ENCODE data around the gene TESPA1.

TESPA1 gene

DNA sequence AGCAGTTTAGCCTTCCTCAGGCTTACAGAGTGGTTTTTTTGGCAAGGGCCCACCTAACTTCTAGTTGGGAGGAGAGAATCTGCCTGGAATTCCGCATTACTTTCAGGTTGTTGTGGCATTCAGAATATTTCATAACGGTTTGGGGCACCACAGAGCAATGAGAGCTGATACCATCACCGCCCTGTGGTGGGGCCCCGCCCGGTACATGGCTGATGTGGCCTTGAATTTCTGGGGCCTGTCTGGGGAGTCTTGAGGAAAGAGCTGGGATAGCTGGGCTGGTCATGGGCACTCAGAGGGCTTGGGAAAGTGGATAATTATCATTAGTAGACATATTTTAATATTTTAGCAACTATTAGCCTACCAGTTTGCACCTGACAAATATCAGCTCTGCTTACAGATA is 4.2 kb downstream of the TESPA1 start:
- Histone ChIP-seq H3K36me3 (no peaks in the 10 kb centered on the region), H3K9me3 (ENCODE audit: severe bottlenecking) (no peaks in the 10 kb centered on the region), H3K27ac (no peak overlapping the region), H3K4me3 (ENCODE audit: low read depth, low read length) (no peak overlapping the region), H3K27me3 (ENCODE audit: insufficient read depth, low read depth, severe bottlenecking) (no peaks in the 10 kb centered on the region)
- DNase-seq: no peak
- TF ChIP-seq, protein P1, sequence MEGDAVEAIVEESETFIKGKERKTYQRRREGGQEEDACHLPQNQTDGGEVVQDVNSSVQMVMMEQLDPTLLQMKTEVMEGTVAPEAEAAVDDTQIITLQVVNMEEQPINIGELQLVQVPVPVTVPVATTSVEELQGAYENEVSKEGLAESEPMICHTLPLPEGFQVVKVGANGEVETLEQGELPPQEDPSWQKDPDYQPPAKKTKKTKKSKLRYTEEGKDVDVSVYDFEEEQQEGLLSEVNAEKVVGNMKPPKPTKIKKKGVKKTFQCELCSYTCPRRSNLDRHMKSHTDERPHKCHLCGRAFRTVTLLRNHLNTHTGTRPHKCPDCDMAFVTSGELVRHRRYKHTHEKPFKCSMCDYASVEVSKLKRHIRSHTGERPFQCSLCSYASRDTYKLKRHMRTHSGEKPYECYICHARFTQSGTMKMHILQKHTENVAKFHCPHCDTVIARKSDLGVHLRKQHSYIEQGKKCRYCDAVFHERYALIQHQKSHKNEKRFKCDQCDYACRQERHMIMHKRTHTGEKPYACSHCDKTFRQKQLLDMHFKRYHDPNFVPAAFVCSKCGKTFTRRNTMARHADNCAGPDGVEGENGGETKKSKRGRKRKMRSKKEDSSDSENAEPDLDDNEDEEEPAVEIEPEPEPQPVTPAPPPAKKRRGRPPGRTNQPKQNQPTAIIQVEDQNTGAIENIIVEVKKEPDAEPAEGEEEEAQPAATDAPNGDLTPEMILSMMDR (IDR thresholded peaks at IDR 0.05; ENCODE audit: low read depth, low read length): no peak

DNA sequence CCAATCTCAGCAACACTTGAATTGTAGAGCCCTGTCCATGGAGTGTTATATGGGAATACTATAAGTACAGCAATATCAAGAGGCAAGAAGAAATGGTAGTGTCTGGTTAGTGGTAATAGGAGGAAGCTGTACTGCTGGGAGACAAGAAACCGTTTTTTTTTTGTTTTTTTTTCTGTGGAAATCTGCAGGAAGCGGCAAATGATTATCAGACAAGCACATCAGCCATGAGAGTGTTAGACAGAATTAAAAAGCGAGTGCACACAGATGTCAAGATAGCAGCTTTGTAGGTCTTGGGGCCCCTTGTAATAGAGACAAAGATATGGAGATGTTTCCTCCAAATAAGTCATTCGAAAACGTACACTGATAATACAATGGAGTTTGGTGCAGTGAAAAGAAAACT is 6.7 kb downstream of the TESPA1 start:
- Histone ChIP-seq H3K27me3 (ENCODE audit: insufficient read depth, low read depth, severe bottlenecking) (no peaks in the 10 kb centered on the region), H3K4me3 (ENCODE audit: low read depth, low read length) (no peak overlapping the region), H3K27ac (no peak overlapping the region), H3K36me3 (no peaks in the 10 kb centered on the region), H3K9me3 (ENCODE audit: severe bottlenecking) (no peaks in the 10 kb centered on the region)
- DNase-seq: no peak
- TF ChIP-seq, protein P1 (IDR thresholded peaks at IDR 0.05; ENCODE audit: low read depth, low read length): no peak

DNA sequence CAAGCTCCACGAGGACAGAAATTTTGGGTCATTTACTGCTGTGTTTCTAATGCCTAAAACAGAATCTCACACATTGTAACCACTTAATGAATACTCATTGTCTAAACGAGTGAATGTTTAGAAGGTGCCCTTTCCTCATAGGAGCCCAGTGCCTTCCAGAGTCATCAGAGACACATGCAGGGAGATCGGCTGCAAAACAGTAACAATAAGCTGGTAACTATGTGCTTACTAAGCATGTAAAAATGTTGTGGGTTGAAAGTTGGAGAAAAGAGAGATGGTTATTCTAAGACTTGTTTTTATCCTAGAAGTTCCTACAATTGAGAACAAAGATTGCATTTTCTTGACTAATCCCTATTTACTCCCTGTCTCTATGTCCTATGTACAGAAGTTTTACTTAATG is 7.4 kb downstream of the TESPA1 start:
- H3K27ac ChIP-seq: no peak overlapping the region
- H3K4me3 ChIP-seq (ENCODE audit: low read depth, low read length): no peak overlapping the region
- H3K9me3 ChIP-seq (ENCODE audit: severe bottlenecking): no peaks in the 10 kb centered on the region
- DNase-seq: no peak
- no peaks in the 10 kb centered on the region for H3K36me3 ChIP-seq
- TF ChIP-seq, protein P1 (IDR thresholded peaks at IDR 0.05; ENCODE audit: low read depth, low read length): no peak
- H3K27me3 ChIP-seq (ENCODE audit: insufficient read depth, low read depth, severe bottlenecking): no peaks in the 10 kb centered on the region

DNA sequence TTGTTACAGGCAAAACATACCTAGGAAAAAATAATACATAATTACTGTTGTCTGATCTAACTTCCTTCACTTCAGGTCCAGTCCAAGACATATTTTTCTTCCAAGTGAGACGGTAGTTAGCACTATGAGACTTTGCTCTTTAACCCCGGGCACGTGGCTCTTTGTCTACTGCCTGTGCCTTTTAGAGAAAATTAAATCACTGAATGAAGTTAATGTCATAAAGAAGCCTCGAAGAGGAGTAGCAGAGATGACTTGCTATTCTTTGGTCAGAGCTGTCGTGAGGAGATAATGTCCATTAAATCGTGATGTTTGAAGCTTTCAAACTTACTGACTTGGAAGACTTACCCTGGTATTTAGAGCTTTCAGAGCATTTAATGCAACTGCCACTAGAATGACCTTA is 8.7 kb downstream of the TESPA1 start:
- Histone ChIP-seq H3K4me3 (ENCODE audit: low read depth, low read length) (no peak overlapping the region), H3K27ac (no peak overlapping the region), H3K9me3 (ENCODE audit: severe bottlenecking) (no peaks in the 10 kb centered on the region), H3K27me3 (ENCODE audit: insufficient read depth, low read depth, severe bottlenecking) (no peaks in the 10 kb centered on the region), H3K36me3 (no peaks in the 10 kb centered on the region)
- TF ChIP-seq, protein P1 (IDR thresholded peaks at IDR 0.05; ENCODE audit: low read depth, low read length): no peak
- DNase-seq: no peak

DNA sequence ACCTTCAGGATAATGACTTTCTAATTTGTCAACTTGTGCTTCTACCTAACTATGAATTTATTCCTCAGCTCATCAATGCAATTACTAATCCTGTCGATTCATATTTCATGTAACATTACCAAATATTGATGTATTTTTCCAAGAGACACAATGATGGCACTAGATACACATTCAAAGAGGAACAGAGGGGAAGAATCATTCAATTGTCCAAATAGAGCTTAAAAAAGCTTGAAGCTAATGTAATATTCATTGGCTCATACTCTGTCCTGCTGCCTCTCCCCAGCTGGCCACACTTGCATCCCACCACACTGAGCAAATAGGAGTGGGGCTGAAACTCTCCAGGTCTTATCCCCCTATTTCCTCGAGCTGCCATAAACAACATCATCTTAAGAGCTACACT is 9.3 kb downstream of the TESPA1 start:
- Histone ChIP-seq H3K4me3 (ENCODE audit: low read depth, low read length) (no peak overlapping the region), H3K27ac (no peak overlapping the region), H3K9me3 (ENCODE audit: severe bottlenecking) (no peaks in the 10 kb centered on the region), H3K36me3 (no peaks in the 10 kb centered on the region), H3K27me3 (ENCODE audit: insufficient read depth, low read depth, severe bottlenecking) (no peaks in the 10 kb centered on the region)
- no peak for DNase-seq
- TF ChIP-seq, protein P1 (IDR thresholded peaks at IDR 0.05; ENCODE audit: low read depth, low read length): no peak

DNA sequence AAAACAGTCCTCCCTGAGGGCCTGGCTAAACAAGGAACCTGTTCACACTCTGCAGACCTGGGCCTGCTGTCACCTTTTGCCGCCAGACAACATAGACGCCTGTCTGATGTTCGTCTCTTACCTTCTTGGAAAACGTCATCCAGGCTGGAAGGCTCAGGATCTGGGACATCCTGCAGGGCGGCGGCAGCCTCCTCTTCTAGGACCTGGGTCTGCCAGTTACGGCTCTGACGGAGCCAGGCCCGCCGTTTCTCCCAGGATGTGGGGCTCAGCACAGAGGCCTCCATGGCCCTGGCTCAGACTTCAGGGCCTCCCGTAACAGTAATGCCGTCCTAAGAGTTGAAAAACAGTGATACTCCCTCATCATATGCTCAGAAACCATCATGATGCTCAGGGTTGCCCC is 10.3 kb downstream of the TESPA1 start:
- Histone ChIP-seq H3K27me3 (ENCODE audit: insufficient read depth, low read depth, severe bottlenecking) (no peaks in the 10 kb centered on the region), H3K9me3 (ENCODE audit: severe bottlenecking) (no peaks in the 10 kb centered on the region), H3K36me3 (no peaks in the 10 kb centered on the region), H3K27ac (no peak overlapping the region), H3K4me3 (ENCODE audit: low read depth, low read length) (no peak overlapping the region)
- TF ChIP-seq, protein P1 (IDR thresholded peaks at IDR 0.05; ENCODE audit: low read depth, low read length): no peak
- no peak for DNase-seq
